HG02588 (cell line): ENCODE data around the gene SEPTIN10.

Experiments
- ATAC-seq: cut with Tn5 transposase; IDR thresholded peaks from one replicate; pipeline ENCODE4 v1.9.1; 2021; ENCODE audit warnings: mild to moderate bottlenecking, moderate library complexity; ENCODE audit not compliant: unreplicated experiment

The SEPTIN10 gene

GRCh38 chr2:109501461-109501860 lies 112.3 kb downstream of the SEPTIN10 start:
- ATAC-seq, result no peak

GRCh38 chr2:109500910-109501309 lies 112.9 kb downstream of the SEPTIN10 start:
- no peak for ATAC-seq

GRCh38 chr2:109499566-109499965 lies 114.2 kb downstream of the SEPTIN10 start:
- ATAC-seq, result no peak

- no peak for ATAC-seq
Observed at GRCh38 chr2:109498906-109499305, 114.9 kb downstream of the SEPTIN10 start.

GRCh38 chr2:109497911-109498870 lies 115.6 kb downstream of the SEPTIN10 start:
- no peak for ATAC-seq

GRCh38 chr2:109497463-109497862 lies 116.3 kb downstream of the SEPTIN10 start:
- ATAC-seq, result no peak

- no peak for ATAC-seq
Observed at GRCh38 chr2:109494351-109494750, 119.4 kb downstream of the SEPTIN10 start.

GRCh38 chr2:109493176-109493935 lies 120.4 kb downstream of the SEPTIN10 start:
- no peak for ATAC-seq
